SK-N-MC (cell line): ENCODE results near the gene IL17RA.

Experiments used
- DNase-seq: peaks from one replicate; pipeline ENCODE4 v3.0.0-alpha.2; 2011; ENCODE audit warnings: low read depth, low spot score
- H3K27ac ChIP-seq: fragments of 200-600 bp; sonication (generic); 2 replicates; pipeline ENCODE4 v1.5.1; 2016; ENCODE audit warnings: mixed run types
- H3K36me3 ChIP-seq: fragments of 200-600 bp; sonication (generic); 2 replicates; pipeline ENCODE4 v1.6.1; 2017; ENCODE audit warnings: antibody characterized with exemption, low read length, mixed read lengths; ENCODE audit not compliant: insufficient read depth
- H3K4me3 ChIP-seq: fragments of 200-600 bp; sonication (generic); 2 replicates; pipeline ENCODE4 v1.5.1; 2016
- H3K9ac ChIP-seq: fragments of 200-600 bp; sonication (generic); 2 replicates; pipeline ENCODE4 v1.8.0; 2017; ENCODE audit warnings: mixed run types, mixed read lengths; ENCODE audit not compliant: insufficient read length
- H3K9me3 ChIP-seq: fragments of 200-600 bp; sonication (generic); 2 replicates; pipeline ENCODE4 v1.6.1; 2017; ENCODE audit warnings: low read depth, mild to moderate bottlenecking, antibody characterized with exemption, low read length, moderate library complexity, mixed read lengths
- EZH2 ChIP-seq: fragments of 200-600 bp; sonication (generic); IDR thresholded peaks from one replicate; pipeline ENCODE4 v1.6.1; 2017; ENCODE audit warnings: antibody characterized with exemption
- FOXP2 ChIP-seq: optimal IDR thresholded peaks from 2 replicates; pipeline ENCODE3; 2011; ENCODE audit warnings: mild to moderate bottlenecking, moderate library complexity; ENCODE audit not compliant: insufficient read depth; ENCODE audit errors: extremely low read length, control extremely low read depth
- POLR2AphosphoS5 ChIP-seq: IDR thresholded peaks from 2 replicates; pipeline ENCODE4 v1.6.1; 2012; ENCODE audit warnings: mild to moderate bottlenecking, low read depth, low read length, borderline replicate concordance

The IL17RA gene

DNA sequence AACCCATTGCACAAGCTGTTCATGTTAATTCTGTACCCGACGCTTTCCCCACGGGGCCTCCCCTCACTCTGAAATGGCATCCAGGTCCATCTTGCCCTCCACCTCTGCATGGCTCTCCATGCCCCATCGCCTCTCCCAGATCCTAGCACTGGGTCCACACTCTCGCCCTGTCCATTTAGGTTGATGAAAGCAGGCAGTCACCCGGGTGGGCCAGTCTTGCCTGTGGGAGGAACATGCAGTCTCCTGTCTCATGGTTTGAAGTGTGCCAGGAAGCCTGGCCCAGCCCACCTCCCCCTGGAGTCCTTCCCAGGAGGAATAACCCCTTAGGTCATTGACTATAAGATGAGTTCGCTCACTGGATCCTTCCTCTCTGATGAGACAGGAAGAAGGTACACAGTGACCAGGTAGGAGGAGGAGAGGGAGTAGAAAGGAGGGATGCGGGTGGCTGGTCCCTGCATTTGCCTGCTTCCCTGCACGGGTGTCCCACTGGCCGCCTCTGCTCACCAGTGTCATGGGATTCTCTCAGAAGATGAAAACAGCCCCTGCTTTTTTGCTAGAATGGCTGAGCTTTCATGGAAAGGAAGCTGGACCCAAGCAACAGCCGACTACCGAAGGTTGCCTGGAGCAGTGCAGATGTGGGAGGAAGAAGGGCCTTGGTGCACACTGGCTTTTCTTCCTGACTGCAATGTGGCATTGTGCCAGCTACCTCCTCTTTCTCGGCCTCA, 29.5 kb downstream of the IL17RA start:
- Histone ChIP-seq H3K4me3 (no peak overlapping the region), H3K9ac (no peak overlapping the region), H3K9me3 (no peaks in the 10 kb centered on the region), H3K27ac (no peak overlapping the region), H3K36me3 (no peaks in the 10 kb centered on the region)
- no peak for DNase-seq
- no peak for TF ChIP-seq POLR2AphosphoS5

DNA sequence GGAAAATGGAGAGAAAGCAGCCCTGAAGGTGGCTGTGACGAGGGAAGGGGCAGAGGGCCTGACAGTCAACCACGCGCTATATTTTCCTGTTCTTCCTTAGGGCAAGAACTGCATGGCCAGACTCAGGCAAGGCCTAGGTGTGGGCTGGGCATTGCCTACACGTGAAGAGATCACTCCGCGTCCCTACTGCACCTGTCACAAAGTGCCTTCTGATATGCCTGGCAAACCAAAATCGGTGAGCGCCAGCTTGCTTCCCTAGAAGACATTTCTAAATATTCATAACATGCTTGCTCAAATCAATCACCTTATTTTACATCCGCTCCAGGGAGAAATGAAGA, 30.1 kb downstream of the IL17RA start:
- H3K9me3 ChIP-seq, result no peaks in the 10 kb centered on the region
- no peak overlapping the region for H3K9ac ChIP-seq

DNA sequence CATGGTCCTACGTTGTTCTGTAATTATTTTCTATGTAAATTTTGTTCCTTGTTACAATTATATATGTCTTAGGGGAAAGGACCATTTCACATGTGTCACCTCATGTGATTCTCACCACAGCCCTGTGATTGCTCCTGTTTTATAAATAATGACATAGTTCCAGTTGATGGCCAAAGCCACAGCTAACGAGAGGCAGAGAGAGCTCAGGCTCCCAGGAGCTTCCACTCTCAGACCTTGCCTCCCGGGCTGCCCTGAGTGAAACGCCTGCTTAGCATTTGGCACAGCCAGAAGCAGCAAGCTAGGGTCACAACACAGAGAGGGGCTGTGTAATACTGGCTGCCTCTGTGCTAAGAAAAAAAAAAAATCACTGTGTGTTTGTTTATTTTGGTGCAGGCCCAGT, 30.4 kb downstream of the IL17RA start:
- Histone ChIP-seq H3K36me3 (no peaks in the 10 kb centered on the region), H3K27ac (no peak overlapping the region), H3K9ac (no peak overlapping the region), H3K4me3 (no peak overlapping the region), H3K9me3 (no peaks in the 10 kb centered on the region)
- no peak for DNase-seq
- TF ChIP-seq FOXP2 (no peak), EZH2 (no peak), POLR2AphosphoS5 (no peak)

More for the DNA sequence above, 30.1 kb downstream of the IL17RA start:
- H3K36me3 ChIP-seq, result no peaks in the 10 kb centered on the region
- H3K27ac ChIP-seq, result no peak overlapping the region
- no peak for DNase-seq
- no peak for TF ChIP-seq FOXP2
- TF ChIP-seq POLR2AphosphoS5, result no peak
- no peak for TF ChIP-seq EZH2
- no peak overlapping the region for H3K4me3 ChIP-seq

DNA sequence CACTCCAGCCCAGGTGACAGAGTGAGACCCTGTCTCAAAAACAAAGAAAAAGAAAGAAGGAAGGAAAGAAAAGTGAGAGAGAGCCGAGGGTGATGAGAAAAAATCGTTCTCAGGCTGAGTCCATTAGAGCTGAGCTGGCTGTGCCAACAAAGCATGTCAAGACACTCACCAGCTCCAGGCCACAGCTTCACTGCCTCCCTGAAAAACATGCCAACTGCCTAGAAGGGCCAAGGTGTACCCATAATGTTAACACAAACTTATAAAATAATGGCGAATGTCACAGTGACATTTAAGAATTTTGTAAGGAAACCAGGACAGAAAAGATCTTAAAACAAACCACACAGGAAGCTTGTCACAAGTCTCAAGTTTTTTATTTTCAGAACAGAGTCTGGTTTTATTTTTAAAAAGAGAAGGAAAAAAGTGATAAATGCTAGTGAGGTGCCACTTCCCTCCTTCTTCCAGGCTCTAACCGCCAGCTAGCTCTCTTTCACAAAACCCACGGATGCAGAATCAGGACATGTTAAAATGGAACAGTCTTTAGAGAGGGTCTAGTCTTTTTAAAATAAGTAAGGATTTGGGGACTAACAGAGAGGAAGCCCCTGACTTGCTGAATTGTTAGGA, 31.3 kb downstream of the IL17RA start:
- no peak overlapping the region for H3K4me3 ChIP-seq
- no peak for TF ChIP-seq EZH2
- TF ChIP-seq POLR2AphosphoS5, result no peak
- TF ChIP-seq FOXP2, result no peak
- H3K27ac ChIP-seq, result no peak overlapping the region
- no peak for DNase-seq
- no peak overlapping the region for H3K9ac ChIP-seq
- H3K36me3 ChIP-seq, result no peaks in the 10 kb centered on the region
- no peaks in the 10 kb centered on the region for H3K9me3 ChIP-seq

DNA sequence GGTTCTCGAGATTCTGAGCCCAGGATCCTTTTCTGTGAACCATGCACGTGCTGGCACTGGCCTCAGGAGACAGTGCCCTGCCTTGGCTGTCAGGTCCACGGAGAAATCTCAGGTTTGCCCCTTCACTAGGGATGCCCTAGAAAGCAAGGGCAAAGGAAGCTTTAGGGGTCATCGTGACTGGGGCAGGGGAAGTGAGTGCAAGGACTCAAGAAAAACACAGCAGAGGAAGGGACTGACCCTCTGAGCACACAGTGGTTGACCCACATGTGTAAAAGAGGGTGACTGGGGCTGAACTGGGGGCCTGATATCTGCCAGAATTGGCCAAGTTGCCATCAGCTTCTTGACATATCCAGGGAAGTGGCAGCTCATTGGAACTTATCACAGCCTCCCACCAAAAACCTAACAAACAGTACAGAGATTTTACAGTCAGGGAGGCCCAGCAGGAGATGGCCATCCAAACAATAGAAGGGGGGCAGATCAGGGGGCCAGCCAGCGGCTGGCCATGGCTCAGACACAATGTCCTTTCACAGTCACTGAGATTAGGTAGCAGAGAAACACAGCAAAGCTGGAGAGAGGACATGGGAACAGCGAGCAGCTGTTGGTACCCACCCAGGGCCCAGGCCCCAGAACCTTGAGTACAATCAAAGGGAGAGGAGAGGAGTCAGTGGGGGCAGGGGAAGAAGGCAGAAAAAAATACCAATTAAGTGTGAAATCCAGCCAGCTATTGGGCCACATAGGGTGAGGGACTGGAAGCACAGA, 32.0 kb downstream of the IL17RA start:
- H3K9ac ChIP-seq, result no peak overlapping the region
- H3K4me3 ChIP-seq, result no peak overlapping the region
- TF ChIP-seq POLR2AphosphoS5 (no peak), EZH2 (no peak), FOXP2 (no peak)
- H3K36me3 ChIP-seq, result no peaks in the 10 kb centered on the region
- H3K27ac ChIP-seq, result no peak overlapping the region
- DNase-seq, result no peak
- no peaks in the 10 kb centered on the region for H3K9me3 ChIP-seq

DNA sequence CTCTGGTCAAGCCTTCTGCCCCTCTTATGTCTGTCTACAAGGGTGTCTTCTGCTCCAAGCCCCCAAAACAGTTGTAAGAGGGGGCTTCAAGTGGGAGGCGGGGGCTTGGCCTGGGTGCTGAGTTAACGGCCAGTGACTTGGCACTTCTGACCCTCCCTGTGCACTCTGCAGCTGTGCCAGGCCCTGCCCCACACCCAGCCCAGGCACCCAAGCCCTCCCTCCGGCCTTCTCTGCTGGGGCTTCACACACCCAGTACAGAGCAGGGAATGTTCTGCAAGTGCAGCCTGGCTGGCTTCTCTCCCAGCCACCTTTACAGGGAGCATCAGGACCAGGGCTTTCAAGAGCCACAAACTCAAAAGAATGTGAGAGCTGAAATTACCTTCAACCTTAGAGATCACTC, 32.6 kb downstream of the IL17RA start:
- Histone ChIP-seq H3K9me3 (no peaks in the 10 kb centered on the region), H3K36me3 (no peaks in the 10 kb centered on the region), H3K4me3 (no peak overlapping the region), H3K27ac (no peak overlapping the region), H3K9ac (no peak overlapping the region)
- DNase-seq, result no peak
- TF ChIP-seq POLR2AphosphoS5 (no peak), EZH2 (no peak), FOXP2 (no peak)

DNA sequence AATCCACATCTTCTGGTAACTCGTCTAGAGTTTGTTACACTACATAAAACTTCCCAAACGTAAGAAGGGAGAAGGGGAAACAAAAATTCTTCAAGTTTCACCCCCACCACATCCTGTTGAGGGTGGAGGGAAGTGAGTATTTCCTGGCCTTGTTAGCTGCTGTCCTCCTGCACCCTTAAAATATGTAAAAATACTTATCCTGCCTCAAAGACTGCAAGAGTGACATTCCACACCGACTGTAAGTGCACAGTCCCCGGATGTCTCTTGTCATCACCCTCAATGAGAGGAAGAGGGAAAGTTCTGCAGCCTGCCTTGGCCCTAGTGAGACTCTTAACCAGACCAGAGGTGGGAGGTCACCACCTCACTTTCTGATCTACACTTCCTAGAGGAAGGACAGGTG, 33.1 kb downstream of the IL17RA start:
- Histone ChIP-seq H3K9me3 (no peaks in the 10 kb centered on the region), H3K36me3 (no peaks in the 10 kb centered on the region), H3K9ac (no peak overlapping the region), H3K27ac (no peak overlapping the region), H3K4me3 (no peak overlapping the region)
- TF ChIP-seq EZH2, result no peak
- TF ChIP-seq POLR2AphosphoS5, result no peak
- no peak for TF ChIP-seq FOXP2
- DNase-seq, result no peak

DNA sequence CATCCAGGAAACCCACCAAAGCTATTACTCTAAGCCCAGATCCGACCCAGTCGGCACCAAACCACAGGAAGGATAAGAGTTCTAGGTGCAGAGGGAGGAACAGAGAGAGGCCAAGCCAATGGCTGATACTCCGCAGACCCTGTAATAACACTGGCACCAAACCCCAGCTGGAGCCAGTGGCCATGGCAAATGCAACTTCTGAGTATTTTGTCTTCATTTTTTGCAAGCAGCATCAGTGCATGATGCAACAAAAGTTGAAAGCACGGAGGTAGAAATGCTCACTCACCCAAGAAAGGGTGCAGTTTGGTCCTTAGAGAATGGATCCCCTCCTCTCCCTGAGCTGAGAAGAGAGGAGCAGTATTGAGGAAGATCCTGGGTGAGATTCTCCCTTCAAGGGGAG, 33.5 kb downstream of the IL17RA start:
- H3K27ac ChIP-seq, result no peak overlapping the region
- DNase-seq, result no peak
- TF ChIP-seq POLR2AphosphoS5 (no peak), EZH2 (no peak)
- no peaks in the 10 kb centered on the region for H3K36me3 ChIP-seq
- H3K4me3 ChIP-seq, result no peak overlapping the region
- H3K9me3 ChIP-seq, result no peaks in the 10 kb centered on the region
- H3K9ac ChIP-seq, result no peak overlapping the region
